ENCODE data around the gene TRAP1.

DNA sequence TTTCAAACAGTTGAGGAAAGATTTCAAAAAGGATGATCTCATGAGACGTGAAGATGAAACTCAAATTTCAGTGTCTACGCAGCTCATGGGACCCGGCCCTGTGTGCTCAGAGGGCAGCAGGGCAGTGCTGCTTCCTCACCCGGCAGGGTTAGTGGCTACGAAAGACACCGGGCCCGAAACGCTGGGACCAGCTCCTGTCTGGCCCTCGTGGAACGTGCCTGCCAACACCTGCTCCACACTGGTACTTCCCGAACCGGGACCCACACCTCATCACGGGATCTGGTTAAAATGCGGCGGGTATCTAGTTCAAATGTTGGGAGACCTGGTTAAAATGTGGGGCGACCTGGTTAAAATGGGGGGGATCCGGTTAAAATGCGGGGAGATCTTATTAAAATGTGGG lies 44.1 kb downstream of the TRAP1 start:
- TF ChIP-seq CTCF (IDR thresholded peaks at IDR 0.05; ENCODE audit: low read depth, low read length) (no peak), EZH2phosphoT487 (IDR thresholded peaks at IDR 0.05; ENCODE audit: low read depth) (no peak)
